ENCODE measurements around the gene SPINK5. TPM values are rescaled to one million over a fixed set of nuclear protein-coding genes. Genes with fewer than 3 reads are reported as not detected.

The SPINK5 gene
- 4.2 TPM for polyA plus RNA-seq (2013, experiment 1 of 2)
- 4.9 TPM for polyA plus RNA-seq (2013, experiment 2 of 2)

DNA sequence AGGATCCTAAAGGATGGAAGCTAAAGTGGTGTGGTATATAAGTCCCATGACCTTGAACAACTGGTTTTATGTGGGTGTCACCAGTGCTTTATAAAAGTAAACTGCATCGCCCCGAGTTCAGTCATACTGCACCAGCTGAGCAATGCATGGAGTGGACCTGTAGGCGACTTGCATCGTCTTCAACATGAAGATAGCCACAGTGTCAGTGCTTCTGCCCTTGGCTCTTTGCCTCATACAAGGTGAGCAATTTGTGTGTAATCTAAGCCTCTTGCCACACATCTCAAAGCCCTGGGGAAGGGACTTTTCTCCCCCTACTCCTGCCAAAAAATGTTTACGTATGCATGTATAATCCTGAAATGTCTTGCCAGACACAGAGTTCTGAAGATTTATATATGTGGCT, at the start of gene SPINK5:
Gene SPINK5, plus strand, starts transcription at position 120 of the 400 bp plus-strand sequence. Its CDS starts 65 bp downstream, at position 185.
- no peaks in the 10 kb centered on the region for H3K36me3 ChIP-seq (replicated peaks in 1 of 2; ENCODE audit: control insufficient read depth in 2 of 2, insufficient read depth in 2 of 2, low read length in 2 of 2)
- no peak within 1 kb of the TSS for H3K4me3 ChIP-seq (ENCODE audit: low read length in 2 of 2)
- H2BK5ac ChIP-seq (ENCODE audit: low read length) = no peak within 1 kb of the TSS
- H2BK120ac ChIP-seq (ENCODE audit: low read depth, low read length) = no peak within 1 kb of the TSS
- H2BK15ac ChIP-seq (ENCODE audit: low read length) = no peak within 1 kb of the TSS
- H3K4me1 ChIP-seq (ENCODE audit: control insufficient read depth in 2 of 2, insufficient read depth in 1 of 2, low read depth in 1 of 2, low read length in 2 of 2) = peaks cover 2 to 3% of the 10 kb centered on the region in 2 donors
- no peak for DNase-seq (ENCODE audit: low spot score)
- no peak within 1 kb of the TSS for H3K18ac ChIP-seq (ENCODE audit: low read length)
- H3K14ac ChIP-seq (ENCODE audit: low read length) = no peak within 1 kb of the TSS
- no peak within 1 kb of the TSS for H4K91ac ChIP-seq (ENCODE audit: low read depth, low read length, poor library complexity)
- H3K9me3 ChIP-seq (replicated peaks in 1 of 2; ENCODE audit: control insufficient read depth in 2 of 2, insufficient read depth in 1 of 2, low read depth in 1 of 2, low read length in 2 of 2) = no peaks in the 10 kb centered on the region
- H3K79me1 ChIP-seq (ENCODE audit: low read depth, low read length) = no peaks in the 10 kb centered on the region
- no peak within 1 kb of the TSS for H3K23ac ChIP-seq (ENCODE audit: low read depth, low read length, poor library complexity)
- WGBS, 2 donors (ENCODE audit: extremely low coverage in 2 of 2, insufficient read length in 2 of 2, insufficient replicate concordance in 1 of 2) = no CpG with 5 or more reads among the region's 5 CpGs
- no peak within 1 kb of the TSS for H4K8ac ChIP-seq (ENCODE audit: low read depth, low read length)
- no peak within 1 kb of the TSS for H3K4me2 ChIP-seq (ENCODE audit: insufficient read depth, low read length, poor library complexity, severe bottlenecking)
- H3K27ac ChIP-seq (replicated peaks; ENCODE audit: low read length) = no peak within 1 kb of the TSS
- no peak within 1 kb of the TSS for H3K9ac ChIP-seq (ENCODE audit: low read depth, low read length, poor library complexity)
- no peaks in the 10 kb centered on the region for H3K27me3 ChIP-seq (ENCODE audit: control insufficient read depth in 3 of 3, insufficient read depth in 3 of 3, low read depth in 1 of 3, low read length in 3 of 3)
- H2AFZ ChIP-seq (ENCODE audit: low read length) = no peak within 1 kb of the TSS
- no peak within 1 kb of the TSS for H3K4ac ChIP-seq (ENCODE audit: low read length)
- H2BK12ac ChIP-seq (ENCODE audit: low read length) = no peak within 1 kb of the TSS
- H2AK5ac ChIP-seq (ENCODE audit: low read depth, low read length) = no peak within 1 kb of the TSS

GRCh38 chr5:148014276-148014675, 49.5 kb upstream of the SPINK5 start:
- no peak overlapping the region for H3K4me2 ChIP-seq (ENCODE audit: insufficient read depth, low read length, poor library complexity, severe bottlenecking)
- no CpG with 5 or more reads among the region's 3 CpGs for WGBS, 2 donors (ENCODE audit: extremely low coverage in 2 of 2, insufficient read length in 2 of 2, insufficient replicate concordance in 1 of 2)
- H3K18ac ChIP-seq (ENCODE audit: low read length) = no peak overlapping the region
- no peak overlapping the region for H3K14ac ChIP-seq (ENCODE audit: low read length)
- H3K9me3 ChIP-seq (replicated peaks in 1 of 2; ENCODE audit: control insufficient read depth in 2 of 2, insufficient read depth in 1 of 2, low read depth in 1 of 2, low read length in 2 of 2) = no peaks in the 10 kb centered on the region
- no peaks in the 10 kb centered on the region for H3K27me3 ChIP-seq (ENCODE audit: control insufficient read depth in 3 of 3, insufficient read depth in 3 of 3, low read depth in 1 of 3, low read length in 3 of 3)
- H2AFZ ChIP-seq (ENCODE audit: low read length) = no peak overlapping the region
- H3K9ac ChIP-seq (ENCODE audit: low read depth, low read length, poor library complexity) = no peak overlapping the region
- H3K23ac ChIP-seq (ENCODE audit: low read depth, low read length, poor library complexity) = no peak overlapping the region
- no peak overlapping the region for H2BK120ac ChIP-seq (ENCODE audit: low read depth, low read length)
- H4K91ac ChIP-seq (ENCODE audit: low read depth, low read length, poor library complexity) = no peak overlapping the region
- H4K8ac ChIP-seq (ENCODE audit: low read depth, low read length) = no peak overlapping the region
- no peak overlapping the region for H2AK5ac ChIP-seq (ENCODE audit: low read depth, low read length)
- no peak overlapping the region for H3K27ac ChIP-seq (replicated peaks; ENCODE audit: low read length)
- H3K79me1 ChIP-seq (ENCODE audit: low read depth, low read length) = no peaks in the 10 kb centered on the region
- no peak overlapping the region for H3K4ac ChIP-seq (ENCODE audit: low read length)
- H3K36me3 ChIP-seq (replicated peaks in 1 of 2; ENCODE audit: control insufficient read depth in 2 of 2, insufficient read depth in 2 of 2, low read length in 2 of 2) = no peaks in the 10 kb centered on the region
- no peak overlapping the region for H2BK15ac ChIP-seq (ENCODE audit: low read length)
- H3K4me3 ChIP-seq (ENCODE audit: low read length in 2 of 2) = no peak overlapping the region
- no peak overlapping the region for H2BK12ac ChIP-seq (ENCODE audit: low read length)
- DNase-seq (ENCODE audit: low spot score) = no peak
- no peaks in the 10 kb centered on the region for H3K4me1 ChIP-seq (ENCODE audit: control insufficient read depth in 2 of 2, insufficient read depth in 1 of 2, low read depth in 1 of 2, low read length in 2 of 2)
- H2BK5ac ChIP-seq (ENCODE audit: low read length) = no peak overlapping the region

GRCh38 chr5:148020257-148020988, 43.4 kb upstream of the SPINK5 start:
- no peak overlapping the region for H3K4me2 ChIP-seq (ENCODE audit: insufficient read depth, low read length, poor library complexity, severe bottlenecking)
- H4K91ac ChIP-seq (ENCODE audit: low read depth, low read length, poor library complexity) = no peak overlapping the region
- no peak overlapping the region for H2AK5ac ChIP-seq (ENCODE audit: low read depth, low read length)
- H3K9ac ChIP-seq (ENCODE audit: low read depth, low read length, poor library complexity) = no peak overlapping the region
- no peaks in the 10 kb centered on the region for H3K79me1 ChIP-seq (ENCODE audit: low read depth, low read length)
- H3K36me3 ChIP-seq (replicated peaks in 1 of 2; ENCODE audit: control insufficient read depth in 2 of 2, insufficient read depth in 2 of 2, low read length in 2 of 2) = no peaks in the 10 kb centered on the region
- no peak overlapping the region for H2BK120ac ChIP-seq (ENCODE audit: low read depth, low read length)
- H3K27ac ChIP-seq (replicated peaks; ENCODE audit: low read length) = no peak overlapping the region
- H3K4me3 ChIP-seq (ENCODE audit: low read length in 2 of 2) = no peak overlapping the region
- no peak overlapping the region for H3K23ac ChIP-seq (ENCODE audit: low read depth, low read length, poor library complexity)
- H2AFZ ChIP-seq (ENCODE audit: low read length) = no peak overlapping the region
- H2BK12ac ChIP-seq (ENCODE audit: low read length) = no peak overlapping the region
- no peak for DNase-seq (ENCODE audit: low spot score)
- H2BK15ac ChIP-seq (ENCODE audit: low read length) = no peak overlapping the region
- H3K9me3 ChIP-seq (replicated peaks in 1 of 2; ENCODE audit: control insufficient read depth in 2 of 2, insufficient read depth in 1 of 2, low read depth in 1 of 2, low read length in 2 of 2) = no peaks in the 10 kb centered on the region
- no peak overlapping the region for H3K14ac ChIP-seq (ENCODE audit: low read length)
- H2BK5ac ChIP-seq (ENCODE audit: low read length) = no peak overlapping the region
- no peak overlapping the region for H3K18ac ChIP-seq (ENCODE audit: low read length)
- no peak overlapping the region for H4K8ac ChIP-seq (ENCODE audit: low read depth, low read length)
- no peak overlapping the region for H3K4ac ChIP-seq (ENCODE audit: low read length)
- H3K4me1 ChIP-seq (ENCODE audit: control insufficient read depth in 2 of 2, insufficient read depth in 1 of 2, low read depth in 1 of 2, low read length in 2 of 2) = no peaks in the 10 kb centered on the region
- no peaks in the 10 kb centered on the region for H3K27me3 ChIP-seq (ENCODE audit: control insufficient read depth in 3 of 3, insufficient read depth in 3 of 3, low read depth in 1 of 3, low read length in 3 of 3)
- WGBS, 2 donors (ENCODE audit: extremely low coverage in 2 of 2, insufficient read length in 2 of 2, insufficient replicate concordance in 1 of 2) = no CpG with 5 or more reads among the region's 3 CpGs

DNA sequence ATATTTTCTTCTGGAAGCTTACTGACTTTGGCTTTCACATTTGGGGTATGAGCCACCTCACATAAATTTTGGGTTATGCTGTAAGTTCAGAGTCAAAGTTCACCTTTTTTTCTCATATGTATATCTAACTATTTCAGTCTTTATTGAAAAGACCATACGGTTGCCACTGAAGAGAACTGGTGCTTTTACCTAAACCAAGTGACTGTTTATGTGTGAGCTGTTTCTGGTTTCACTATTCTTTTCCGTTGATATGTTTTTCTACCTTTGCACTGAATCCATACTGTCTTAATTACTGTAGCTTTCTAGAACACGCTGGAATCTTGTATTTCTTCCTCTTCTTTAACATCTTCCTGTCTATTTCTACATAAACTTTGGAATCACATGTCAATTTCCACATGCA, 36.3 kb upstream of the SPINK5 start:
- Histone ChIP-seq H3K9ac (ENCODE audit: low read depth, low read length, poor library complexity) (no peak overlapping the region), H2BK15ac (ENCODE audit: low read length) (no peak overlapping the region), H2AFZ (ENCODE audit: low read length) (no peak overlapping the region), H3K18ac (ENCODE audit: low read length) (no peak overlapping the region), H2BK5ac (ENCODE audit: low read length) (no peak overlapping the region), H3K4me1 (ENCODE audit: control insufficient read depth in 2 of 2, insufficient read depth in 1 of 2, low read depth in 1 of 2, low read length in 2 of 2) (no peaks in the 10 kb centered on the region), H3K79me1 (ENCODE audit: low read depth, low read length) (no peaks in the 10 kb centered on the region), H3K9me3 (replicated peaks in 1 of 2; ENCODE audit: control insufficient read depth in 2 of 2, insufficient read depth in 1 of 2, low read depth in 1 of 2, low read length in 2 of 2) (no peaks in the 10 kb centered on the region), H3K4me2 (ENCODE audit: insufficient read depth, low read length, poor library complexity, severe bottlenecking) (no peak overlapping the region), H3K27me3 (ENCODE audit: control insufficient read depth in 3 of 3, insufficient read depth in 3 of 3, low read depth in 1 of 3, low read length in 3 of 3) (no peaks in the 10 kb centered on the region), H2BK120ac (ENCODE audit: low read depth, low read length) (no peak overlapping the region), H3K36me3 (replicated peaks in 1 of 2; ENCODE audit: control insufficient read depth in 2 of 2, insufficient read depth in 2 of 2, low read length in 2 of 2) (no peaks in the 10 kb centered on the region), H4K91ac (ENCODE audit: low read depth, low read length, poor library complexity) (no peak overlapping the region), H2BK12ac (ENCODE audit: low read length) (no peak overlapping the region), H2AK5ac (ENCODE audit: low read depth, low read length) (no peak overlapping the region), H3K4ac (ENCODE audit: low read length) (no peak overlapping the region), H3K4me3 (ENCODE audit: low read length in 2 of 2) (no peak overlapping the region), H3K23ac (ENCODE audit: low read depth, low read length, poor library complexity) (no peak overlapping the region), H3K27ac (replicated peaks; ENCODE audit: low read length) (no peak overlapping the region), H3K14ac (ENCODE audit: low read length) (no peak overlapping the region), H4K8ac (ENCODE audit: low read depth, low read length) (no peak overlapping the region)
- no CpG with 5 or more reads among the region's 3 CpGs for WGBS, 2 donors (ENCODE audit: extremely low coverage in 2 of 2, insufficient read length in 2 of 2, insufficient replicate concordance in 1 of 2)
- DNase-seq (ENCODE audit: low spot score) = no peak
